ENCODE results near the gene LPP.

Gene LPP

GRCh38 chr3:188754267-188754666 is 600.3 kb downstream of the LPP start:
- no peak for DNase-seq (ENCODE audit: low spot score)

GRCh38 chr3:188756241-188756640 is 602.3 kb downstream of the LPP start:
- DNase-seq (ENCODE audit: low spot score), result no peak

GRCh38 chr3:188759336-188760005 is 605.5 kb downstream of the LPP start:
- no peak for DNase-seq (ENCODE audit: low spot score)

GRCh38 chr3:188760408-188760807 is 606.5 kb downstream of the LPP start:
- no peak for DNase-seq (ENCODE audit: low spot score)

DNA sequence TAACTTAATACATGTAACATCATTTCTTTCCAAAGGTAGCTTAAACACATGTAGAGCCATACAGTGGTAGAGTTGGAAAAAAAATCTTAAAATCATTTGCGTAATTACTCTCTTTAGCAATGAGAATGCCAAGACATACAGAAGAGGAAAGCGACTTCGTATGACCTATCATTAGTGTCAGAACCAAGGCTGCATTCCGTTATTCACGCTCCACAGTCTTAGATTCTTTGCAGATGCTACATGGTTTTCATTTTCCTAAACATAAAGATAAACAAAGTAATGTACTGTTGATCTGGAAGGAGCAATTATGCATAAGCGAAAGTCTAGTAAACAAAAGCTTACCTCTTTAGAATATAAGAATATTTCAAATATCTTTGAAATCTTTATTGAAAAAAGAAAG is 607.5 kb downstream of the LPP start:
- no peak for DNase-seq (ENCODE audit: low spot score)

DNA sequence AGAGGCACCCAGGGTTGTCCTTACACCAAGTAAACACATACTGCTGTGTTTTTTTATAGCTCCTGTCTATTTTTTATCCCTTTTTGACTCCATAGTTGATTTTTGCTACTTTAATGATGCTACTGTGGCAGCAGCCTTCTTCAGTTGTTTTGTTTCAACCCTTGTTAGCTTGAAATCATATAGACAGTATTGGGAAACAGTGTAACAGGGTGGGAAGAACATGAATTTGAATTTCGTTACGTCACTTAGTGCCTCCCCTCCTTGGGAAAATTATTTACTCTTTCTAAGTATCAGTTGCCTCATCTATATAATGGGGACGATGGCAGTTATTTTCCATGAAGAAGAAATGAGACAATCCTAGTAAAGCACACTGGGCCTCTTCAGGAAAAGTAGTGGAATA is 608.0 kb downstream of the LPP start:
- no peak for DNase-seq (ENCODE audit: low spot score)

- no peak for DNase-seq (ENCODE audit: low spot score)
Observed at GRCh38 chr3:188764609-188765008, 610.7 kb downstream of the LPP start.

- no peak for DNase-seq (ENCODE audit: low spot score)
Observed at GRCh38 chr3:188769831-188770230, 615.9 kb downstream of the LPP start.

DNA sequence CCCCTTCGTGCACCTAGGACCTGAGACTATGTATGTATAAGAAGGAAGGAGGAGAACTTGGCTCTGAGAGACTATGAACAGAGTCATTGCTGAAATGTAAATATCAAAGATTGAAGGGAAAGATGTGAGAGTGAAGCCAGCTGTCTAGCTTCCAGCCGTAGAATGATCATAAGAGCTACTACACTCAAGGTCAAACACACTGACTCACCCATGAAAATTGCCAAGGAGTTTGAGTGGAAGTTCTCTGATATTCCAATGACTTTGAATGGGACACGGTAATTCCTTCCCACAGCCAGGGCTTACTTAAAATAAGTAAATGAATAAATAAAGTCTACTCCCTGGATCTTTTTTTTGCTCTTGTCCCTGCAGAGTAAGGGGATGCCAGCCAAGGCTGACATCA is 618.9 kb downstream of the LPP start:
- no peak for DNase-seq (ENCODE audit: low spot score)

GRCh38 chr3:188775412-188775811 is 621.5 kb downstream of the LPP start:
- DNase-seq (ENCODE audit: low spot score), result no peak

- peak; percentile 40 for DNase-seq (ENCODE audit: low spot score)
Observed at GRCh38 chr3:188776447-188776846, 622.5 kb downstream of the LPP start.

GRCh38 chr3:188778091-188778852 is 624.3 kb downstream of the LPP start:
- DNase-seq (ENCODE audit: low spot score), result no peak

DNA sequence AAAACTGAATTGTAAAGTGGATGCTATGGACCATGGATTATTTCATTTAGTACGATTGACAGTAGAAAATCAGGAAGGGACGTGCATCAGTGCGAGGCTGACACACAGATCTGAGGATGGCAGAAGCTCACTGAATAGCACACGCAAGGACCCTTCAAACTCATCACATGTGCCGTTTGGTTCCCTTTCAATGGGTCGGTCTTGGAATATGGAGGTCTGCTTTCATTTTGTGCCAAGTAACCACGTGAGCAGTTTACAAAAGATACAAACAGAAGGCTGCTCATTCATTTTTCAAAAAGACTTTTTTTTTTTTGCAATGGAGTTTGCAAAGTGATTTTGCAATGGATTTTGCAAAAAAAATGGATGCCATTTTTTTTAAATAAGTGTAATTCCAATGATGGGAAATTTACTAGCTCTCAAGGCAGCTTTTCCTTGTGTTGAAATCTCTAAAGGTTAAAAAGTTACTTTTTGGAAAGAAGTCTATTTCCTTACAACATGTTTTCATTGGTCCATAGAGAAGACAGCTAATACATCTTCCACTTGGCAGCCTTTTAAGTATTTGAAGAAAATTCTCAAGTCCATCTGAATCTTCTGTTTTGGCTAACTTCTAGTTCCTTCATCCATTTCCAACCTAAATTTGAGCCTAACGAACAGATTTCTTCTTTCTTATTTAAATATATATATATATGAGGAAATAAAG is 625.5 kb downstream of the LPP start:
- DNase-seq (ENCODE audit: low spot score), result no peak

DNA sequence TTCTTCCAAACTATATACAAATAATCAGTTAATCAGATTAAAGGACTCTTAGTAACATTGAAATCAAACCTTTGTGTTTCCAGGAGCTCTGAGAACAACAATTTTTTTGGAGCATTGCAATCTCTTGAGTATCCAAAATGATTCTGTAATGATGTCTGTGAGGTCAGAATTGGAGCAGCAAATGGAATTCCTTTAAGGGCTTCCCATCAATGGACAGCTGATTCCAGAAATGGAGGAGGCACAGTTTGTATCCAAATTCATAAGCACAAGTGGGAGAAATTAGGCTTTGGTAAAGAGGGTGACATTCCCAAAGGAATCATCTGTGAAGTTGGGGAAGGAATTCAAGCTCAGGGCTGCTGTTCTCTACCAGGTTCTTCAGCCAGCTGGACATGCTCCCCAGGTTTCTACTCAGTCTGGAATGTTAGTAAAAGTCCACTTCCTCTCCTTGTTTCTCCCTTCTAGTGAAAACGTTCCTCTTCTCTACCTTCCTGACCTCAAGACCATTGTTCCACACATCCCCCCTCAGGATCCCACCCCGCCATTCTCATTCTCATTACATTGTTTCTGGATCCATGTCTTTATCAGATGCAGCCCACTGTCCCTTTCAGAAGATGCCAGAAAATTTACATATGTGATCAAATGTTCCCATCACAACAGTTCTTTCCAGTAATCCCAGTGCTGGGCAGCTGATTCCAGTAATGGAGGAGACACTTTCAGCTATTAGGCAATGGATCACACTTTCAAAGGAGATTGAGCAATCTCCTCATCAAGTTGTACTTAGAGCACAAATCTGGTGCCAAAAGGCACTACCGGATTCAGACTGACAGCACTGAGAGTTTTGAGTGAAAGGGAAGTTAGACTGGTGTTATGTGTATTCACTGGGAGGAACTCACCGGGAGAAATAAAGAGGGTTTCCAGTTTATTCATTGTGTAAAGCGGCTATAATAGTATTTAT is 626.5 kb downstream of the LPP start:
- no peak for DNase-seq (ENCODE audit: low spot score)

DNA sequence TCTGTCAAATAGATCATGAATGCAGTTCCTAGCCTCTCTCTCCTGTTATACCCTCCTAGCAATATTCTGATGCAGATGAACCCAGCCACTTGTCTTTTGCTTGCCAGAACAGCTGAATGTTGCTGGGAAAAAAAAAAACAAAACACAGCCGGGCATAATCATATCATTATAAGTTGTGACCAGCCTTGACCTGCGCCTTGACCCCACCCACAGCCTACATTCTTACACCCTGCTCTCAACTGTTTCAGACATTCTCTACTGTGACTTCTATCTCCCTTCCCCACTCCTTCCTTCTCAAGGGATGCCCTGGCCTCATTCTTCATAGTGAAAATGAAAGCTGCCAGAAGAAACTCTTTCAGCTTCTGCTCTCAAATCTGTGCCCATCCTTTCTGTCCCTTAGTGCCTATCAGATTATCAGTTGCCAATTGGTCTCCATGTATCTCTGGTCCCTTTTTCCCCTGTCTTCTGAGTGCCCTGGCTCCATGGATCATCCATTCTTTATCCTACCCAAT is 628.7 kb downstream of the LPP start:
- no peak for DNase-seq (ENCODE audit: low spot score)

DNA sequence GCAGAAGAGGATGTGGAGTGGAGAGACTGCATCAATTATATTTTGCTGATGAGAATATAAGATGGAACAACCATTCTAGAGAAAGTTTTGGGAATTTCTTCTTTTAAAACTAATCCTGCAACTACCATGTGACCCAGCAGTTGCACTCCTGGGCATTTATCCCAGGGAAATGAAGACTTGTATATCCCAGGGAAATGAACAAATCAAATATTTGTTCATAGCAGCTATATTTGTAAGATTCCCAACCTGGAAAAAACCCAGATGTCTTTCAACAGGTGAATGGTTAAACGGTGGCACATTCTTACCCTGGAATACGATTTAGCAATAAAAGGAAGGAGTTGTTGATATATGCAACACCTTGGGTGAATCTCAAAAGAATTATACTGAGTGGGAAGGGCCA is 632.5 kb downstream of the LPP start:
- DNase-seq (ENCODE audit: low spot score), result no peak

GRCh38 chr3:188788621-188789081 is 634.7 kb downstream of the LPP start:
- peak; percentile 73 for DNase-seq (ENCODE audit: low spot score)

DNA sequence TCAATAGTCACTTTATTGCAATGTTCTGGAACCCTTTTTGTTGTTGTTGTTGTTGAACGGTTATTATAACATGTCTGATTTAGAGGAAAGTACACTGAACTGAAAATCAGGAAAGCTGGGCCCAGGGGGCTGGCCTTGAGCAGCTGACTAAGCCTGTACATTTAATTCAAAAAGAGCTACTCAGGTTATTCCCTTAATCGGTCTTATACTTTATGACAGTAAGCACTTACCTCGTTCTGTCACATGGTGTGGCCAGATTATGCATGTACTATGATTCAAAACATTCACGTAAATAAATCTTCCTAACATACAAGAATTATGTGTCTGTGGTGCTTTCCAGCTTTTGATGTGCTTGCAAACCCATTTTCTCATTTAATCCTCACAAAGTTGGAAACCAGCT is 635.3 kb downstream of the LPP start:
- DNase-seq (ENCODE audit: low spot score), result no peak

- no peak for DNase-seq (ENCODE audit: low spot score)
Observed at GRCh38 chr3:188791311-188791710, 637.4 kb downstream of the LPP start.

DNA sequence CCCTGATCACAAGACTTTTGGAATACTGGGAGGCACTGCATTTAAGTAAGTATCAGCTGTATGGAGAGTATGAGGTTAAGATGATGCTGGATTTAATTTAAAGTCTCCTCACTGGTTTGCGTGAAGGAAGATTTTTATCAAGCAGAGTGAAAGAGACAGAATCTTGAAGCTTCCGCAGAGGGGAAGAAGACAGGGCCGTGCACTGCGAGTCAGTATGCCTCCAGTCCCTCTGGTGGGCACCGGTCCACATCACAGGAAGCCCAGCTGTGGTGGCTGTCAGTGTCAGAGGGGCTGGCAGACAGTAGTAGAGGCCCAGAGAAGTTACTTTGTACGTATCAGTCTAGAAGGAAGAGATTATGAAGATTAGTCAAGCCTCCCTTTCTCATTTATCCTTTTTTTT is 638.8 kb downstream of the LPP start:
- no peak for DNase-seq (ENCODE audit: low spot score)

GRCh38 chr3:188796122-188796631 is 642.2 kb downstream of the LPP start:
- peak; percentile 60 for DNase-seq (ENCODE audit: low spot score)

All from kidney capillary endothelial cell (primary cell).